Neural cell (in vitro differentiated cells): ENCODE measurements around the gene ZBTB48. TPM values are rescaled to one million over a fixed set of nuclear protein-coding genes. Genes with fewer than 3 reads are reported as not detected.

Source experiments
- H2AFZ ChIP-seq: fragments of 200-600, 300-800 bp; sonication (generic), shearing (Covaris generic); 2 replicates; pipeline ENCODE4 v1.6.0; 2014; ENCODE audit warnings: low read depth, mild to moderate bottlenecking, antibody characterized with exemption, low read length, moderate library complexity
- H3F3A ChIP-seq: fragments of 200-600 bp; shearing (Covaris generic); 2 replicates; pipeline ENCODE4 v1.6.1; 2016; ENCODE audit warnings: mild to moderate bottlenecking, moderate library complexity, mixed read lengths, antibody characterized with exemption, low read length; ENCODE audit not compliant: insufficient read depth, poor library complexity, severe bottlenecking
- H3K27ac ChIP-seq: fragments of 200-600, 300-800 bp; sonication (generic), shearing (Covaris generic); 2 replicates; pipeline ENCODE4 v1.5.1; 2014; ENCODE audit warnings: mild to moderate bottlenecking, low read length, moderate library complexity
- H3K27me3 ChIP-seq: fragments of 300-800, 200-600 bp; sonication (generic), shearing (Covaris generic); 2 replicates; pipeline ENCODE4 v1.6.0; 2014; ENCODE audit warnings: mild to moderate bottlenecking, low read depth, low read length, moderate library complexity; ENCODE audit not compliant: insufficient read depth
- H3K36me3 ChIP-seq: fragments of 300-800, 200-600 bp; sonication (generic), shearing (Covaris generic); 2 replicates; pipeline ENCODE4 v1.5.1; 2014; ENCODE audit warnings: mild to moderate bottlenecking, antibody characterized with exemption, low read length, moderate library complexity; ENCODE audit not compliant: insufficient read depth
- H3K4me2 ChIP-seq: fragments of 300-800, 200-600 bp; sonication (generic), shearing (Covaris generic); 2 replicates; pipeline ENCODE4 v1.6.0; 2014; ENCODE audit warnings: mild to moderate bottlenecking, low read length
- H3K4me3 ChIP-seq: fragments of 300-800, 200-600 bp; sonication (generic), shearing (Covaris generic); 2 replicates; pipeline ENCODE4 v1.5.1; 2014; ENCODE audit warnings: mild to moderate bottlenecking, low read length, moderate library complexity
- H3K79me2 ChIP-seq: fragments of 200-600 bp; shearing (Covaris generic); replicated peaks from 2 replicates; pipeline ENCODE4 v1.6.0; 2014; ENCODE audit warnings: mild to moderate bottlenecking, low read length, moderate library complexity; ENCODE audit not compliant: insufficient read depth
- H3K9ac ChIP-seq: fragments of 300-800, 200-600 bp; sonication (generic), shearing (Covaris generic); 2 replicates; pipeline ENCODE4 v1.6.1; 2016; ENCODE audit warnings: mild to moderate bottlenecking, low read length, mixed read lengths
- H3K9me2 ChIP-seq: fragments of 200-600 bp; shearing (Covaris generic); 2 replicates; pipeline ENCODE4 v1.6.1; 2016; ENCODE audit warnings: mild to moderate bottlenecking, low read length, mixed read lengths; ENCODE audit not compliant: insufficient read depth
- H3K9me3 ChIP-seq: fragments of 200-600, 300-800 bp; sonication (generic), shearing (Covaris generic); 2 replicates; pipeline ENCODE4 v1.6.1; 2016; ENCODE audit warnings: mild to moderate bottlenecking, mixed run types, low read length, moderate library complexity, mixed read lengths
- H4K20me1 ChIP-seq: fragments of 200-600 bp; shearing (Covaris generic); 2 replicates; pipeline ENCODE4 v1.6.1; 2016; ENCODE audit warnings: mild to moderate bottlenecking, mixed run types; ENCODE audit not compliant: insufficient read depth
- CTCF ChIP-seq: fragments of 450-650 bp; IDR thresholded peaks from 2 replicates; pipeline ENCODE4 v1.5.1; 2014; ENCODE audit warnings: antibody characterized with exemption, mild to moderate bottlenecking, moderate library complexity; ENCODE audit not compliant: poor library complexity, severe bottlenecking
- EP300 ChIP-seq: fragments of 450-650 bp; conservative IDR thresholded peaks from 2 replicates; pipeline ENCODE4 v1.6.1; 2014; ENCODE audit warnings: antibody characterized with exemption, mild to moderate bottlenecking, moderate library complexity; ENCODE audit not compliant: poor library complexity, severe bottlenecking
- EZH2 ChIP-seq: fragments of 200-600, 300-800 bp; shearing (Covaris generic), sonication (generic); IDR thresholded peaks from 2 replicates; pipeline ENCODE4 v1.6.1; 2014; ENCODE audit warnings: antibody characterized with exemption, low read length, borderline replicate concordance, mild to moderate bottlenecking; ENCODE audit not compliant: insufficient read depth, poor library complexity, severe bottlenecking
- MXI1 ChIP-seq: fragments of 450-650 bp; conservative IDR thresholded peaks from 2 replicates; pipeline ENCODE4 v1.6.1; 2014; ENCODE audit warnings: antibody characterized with exemption, mild to moderate bottlenecking; ENCODE audit not compliant: poor library complexity, severe bottlenecking
- POLR2AphosphoS5 ChIP-seq: IDR thresholded peaks from 2 replicates; pipeline ENCODE4 v1.6.1; 2012
- RAD21 ChIP-seq: fragments of 450-650 bp; conservative IDR thresholded peaks from 2 replicates; pipeline ENCODE4 v1.6.1; 2014; ENCODE audit warnings: antibody characterized with exemption, mild to moderate bottlenecking, moderate library complexity
- SMC3 ChIP-seq: fragments of 450-650 bp; conservative IDR thresholded peaks from 2 replicates; pipeline ENCODE4 v1.6.1; 2014; ENCODE audit warnings: antibody characterized with exemption, mild to moderate bottlenecking, moderate library complexity; ENCODE audit not compliant: poor library complexity
- TAF1 ChIP-seq: IDR thresholded peaks from 2 replicates; pipeline ENCODE4 v1.6.1; 2012; ENCODE audit warnings: low read depth
- polyA plus RNA-seq: library from polyadenylated mRNA; depleted of rRNA; stranded (reverse); fragments of >200 nt; gene quantifications from 2 replicates; pipeline ENCODE4 v1.2.3, GENCODE V29; 2014
- TF ChIP-seq, protein P1 (sequence below): IDR thresholded peaks from 2 replicates; pipeline ENCODE4 v1.6.1; 2012; ENCODE audit warnings: borderline replicate concordance

The ZBTB48 gene
- polyA plus RNA-seq, 1 donor from 2014 or later = 48.2 TPM

- no peak overlapping the region for H3K27ac ChIP-seq
- TF ChIP-seq RAD21 (no peak), EP300 (no peak), EZH2 (no peak), MXI1 (no peak), SMC3 (no peak), POLR2AphosphoS5 (no peak), TAF1 (no peak), CTCF (no peak)
- TF ChIP-seq, protein P1, sequence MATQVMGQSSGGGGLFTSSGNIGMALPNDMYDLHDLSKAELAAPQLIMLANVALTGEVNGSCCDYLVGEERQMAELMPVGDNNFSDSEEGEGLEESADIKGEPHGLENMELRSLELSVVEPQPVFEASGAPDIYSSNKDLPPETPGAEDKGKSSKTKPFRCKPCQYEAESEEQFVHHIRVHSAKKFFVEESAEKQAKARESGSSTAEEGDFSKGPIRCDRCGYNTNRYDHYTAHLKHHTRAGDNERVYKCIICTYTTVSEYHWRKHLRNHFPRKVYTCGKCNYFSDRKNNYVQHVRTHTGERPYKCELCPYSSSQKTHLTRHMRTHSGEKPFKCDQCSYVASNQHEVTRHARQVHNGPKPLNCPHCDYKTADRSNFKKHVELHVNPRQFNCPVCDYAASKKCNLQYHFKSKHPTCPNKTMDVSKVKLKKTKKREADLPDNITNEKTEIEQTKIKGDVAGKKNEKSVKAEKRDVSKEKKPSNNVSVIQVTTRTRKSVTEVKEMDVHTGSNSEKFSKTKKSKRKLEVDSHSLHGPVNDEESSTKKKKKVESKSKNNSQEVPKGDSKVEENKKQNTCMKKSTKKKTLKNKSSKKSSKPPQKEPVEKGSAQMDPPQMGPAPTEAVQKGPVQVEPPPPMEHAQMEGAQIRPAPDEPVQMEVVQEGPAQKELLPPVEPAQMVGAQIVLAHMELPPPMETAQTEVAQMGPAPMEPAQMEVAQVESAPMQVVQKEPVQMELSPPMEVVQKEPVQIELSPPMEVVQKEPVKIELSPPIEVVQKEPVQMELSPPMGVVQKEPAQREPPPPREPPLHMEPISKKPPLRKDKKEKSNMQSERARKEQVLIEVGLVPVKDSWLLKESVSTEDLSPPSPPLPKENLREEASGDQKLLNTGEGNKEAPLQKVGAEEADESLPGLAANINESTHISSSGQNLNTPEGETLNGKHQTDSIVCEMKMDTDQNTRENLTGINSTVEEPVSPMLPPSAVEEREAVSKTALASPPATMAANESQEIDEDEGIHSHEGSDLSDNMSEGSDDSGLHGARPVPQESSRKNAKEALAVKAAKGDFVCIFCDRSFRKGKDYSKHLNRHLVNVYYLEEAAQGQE = no peak
- H3K9me3 ChIP-seq = no peaks in the 10 kb centered on the region
- no peaks in the 10 kb centered on the region for H3K27me3 ChIP-seq
- no peaks in the 10 kb centered on the region for H4K20me1 ChIP-seq
- no peaks in the 10 kb centered on the region for H3F3A ChIP-seq
- H3K9ac ChIP-seq = no peak overlapping the region
- peaks cover 10% of the 10 kb centered on the region for H3K79me2 ChIP-seq
- H3K4me2 ChIP-seq = no peak overlapping the region
- no peaks in the 10 kb centered on the region for H3K9me2 ChIP-seq
- no peak overlapping the region for H2AFZ ChIP-seq
- H3K36me3 ChIP-seq = no peaks in the 10 kb centered on the region
- no peak overlapping the region for H3K4me3 ChIP-seq
Observed at GRCh38 chr1:6631058-6631457, 51.3 kb downstream of the ZBTB48 start.

DNA sequence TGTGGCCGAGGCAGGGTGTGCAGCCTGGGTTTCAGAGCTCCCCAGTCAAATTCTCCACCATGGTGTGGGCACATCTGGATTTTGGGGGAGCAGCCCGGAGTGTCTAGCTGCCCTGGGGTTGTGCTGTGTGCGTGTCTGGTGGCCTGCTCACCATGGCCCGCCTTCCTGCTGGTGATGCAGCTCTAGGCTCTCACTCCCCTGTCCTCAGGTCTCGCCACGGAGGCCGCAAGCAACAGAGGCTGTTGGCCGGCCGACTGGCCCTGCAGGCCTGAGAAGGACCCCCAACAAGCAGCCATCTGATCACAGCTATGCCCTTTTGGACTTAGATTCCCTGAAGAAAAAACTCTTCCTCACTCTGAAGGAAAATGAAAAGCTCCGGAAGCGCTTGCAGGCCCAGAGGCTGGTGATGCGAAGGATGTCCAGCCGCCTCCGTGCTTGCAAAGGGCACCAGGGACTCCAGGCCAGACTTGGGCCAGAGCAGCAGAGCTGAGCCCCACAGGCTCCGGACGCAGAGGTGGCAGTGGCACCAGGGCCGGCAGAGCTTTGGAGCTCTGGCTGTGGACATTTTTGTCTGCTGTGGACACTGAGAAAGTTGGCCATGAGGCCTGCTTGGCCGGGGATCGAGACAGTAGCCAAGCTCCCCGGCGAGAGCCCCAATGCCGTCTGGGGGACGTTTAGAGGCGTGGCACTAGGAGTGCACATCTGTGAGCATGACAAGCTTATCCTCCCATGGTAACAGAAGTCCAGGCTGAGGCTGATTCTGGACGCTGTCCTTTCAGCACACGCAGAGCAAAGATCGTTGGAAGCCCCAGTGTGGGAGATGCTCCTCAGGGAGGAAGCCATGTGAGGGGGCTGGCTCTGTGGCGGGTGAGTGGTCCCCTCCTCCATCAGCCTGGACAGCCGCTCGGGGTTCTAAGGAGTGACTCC is 53.1 kb downstream of the ZBTB48 start:
- Histone ChIP-seq H3K4me3 (no peak overlapping the region), H3K9ac (no peak overlapping the region), H3K9me2 (no peaks in the 10 kb centered on the region), H2AFZ (no peak overlapping the region), H3K9me3 (no peaks in the 10 kb centered on the region), H3K79me2 (no peaks in the 10 kb centered on the region), H3K4me2 (no peak overlapping the region), H4K20me1 (no peaks in the 10 kb centered on the region), H3K36me3 (no peaks in the 10 kb centered on the region), H3K27me3 (no peaks in the 10 kb centered on the region), H3K27ac (no peak overlapping the region), H3F3A (no peaks in the 10 kb centered on the region)
- no peak for TF ChIP-seq MXI1
